ENCODE results near the gene GSAP. TPM values are rescaled to one million over a fixed set of nuclear protein-coding genes. Genes with fewer than 3 reads are reported as not detected.
A peak's percentile ranks its signal among the peaks of the same experiment; 100 is the strongest.

The GSAP gene
- total RNA-seq, 2 donors from 2014 or later, result 22.0 to 28.9 TPM

- DNase-seq (no peak), ATAC-seq (no peak)
- Mint-ChIP-seq H3K4me1 (peaks cover 13% of the 10 kb centered on the region), H3K4me3 (peak overlapping the region; percentile 69), H3K36me3 (ENCODE audit: low read depth) (no peaks in the 10 kb centered on the region), H3K27me3 (no peaks in the 10 kb centered on the region), H3K27ac (no peak overlapping the region)
- H3K9me3 ChIP-seq (ENCODE audit: control insufficient read depth, low read length, poor library complexity, severe bottlenecking), result no peaks in the 10 kb centered on the region
Observed at GRCh38 chr7:77413861-77414424, 2.2 kb downstream of the GSAP start.

DNA sequence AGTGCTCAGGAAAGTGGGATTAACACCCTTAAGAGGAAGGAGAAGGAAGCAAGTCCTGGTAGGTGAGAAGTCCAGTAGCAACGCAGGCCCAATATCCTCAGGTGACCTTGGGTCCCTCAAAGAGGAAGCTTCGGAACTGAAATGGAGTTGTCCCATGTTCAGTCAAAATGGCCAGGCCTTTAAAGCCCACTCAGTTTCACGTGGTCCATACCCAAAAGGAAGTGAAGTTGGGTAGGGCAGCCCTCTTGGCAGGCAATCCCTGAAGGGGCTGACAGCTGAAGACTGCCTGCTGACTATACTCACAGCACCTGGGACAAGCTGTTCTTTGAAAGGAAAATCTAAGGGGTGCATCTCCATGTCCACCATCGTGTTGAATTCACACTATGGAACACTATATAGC is 3.0 kb downstream of the GSAP start:
- ATAC-seq, result no peak
- no peaks in the 10 kb centered on the region for H3K27me3 Mint-ChIP-seq
- peaks cover 9% of the 10 kb centered on the region for H3K4me1 Mint-ChIP-seq

DNA sequence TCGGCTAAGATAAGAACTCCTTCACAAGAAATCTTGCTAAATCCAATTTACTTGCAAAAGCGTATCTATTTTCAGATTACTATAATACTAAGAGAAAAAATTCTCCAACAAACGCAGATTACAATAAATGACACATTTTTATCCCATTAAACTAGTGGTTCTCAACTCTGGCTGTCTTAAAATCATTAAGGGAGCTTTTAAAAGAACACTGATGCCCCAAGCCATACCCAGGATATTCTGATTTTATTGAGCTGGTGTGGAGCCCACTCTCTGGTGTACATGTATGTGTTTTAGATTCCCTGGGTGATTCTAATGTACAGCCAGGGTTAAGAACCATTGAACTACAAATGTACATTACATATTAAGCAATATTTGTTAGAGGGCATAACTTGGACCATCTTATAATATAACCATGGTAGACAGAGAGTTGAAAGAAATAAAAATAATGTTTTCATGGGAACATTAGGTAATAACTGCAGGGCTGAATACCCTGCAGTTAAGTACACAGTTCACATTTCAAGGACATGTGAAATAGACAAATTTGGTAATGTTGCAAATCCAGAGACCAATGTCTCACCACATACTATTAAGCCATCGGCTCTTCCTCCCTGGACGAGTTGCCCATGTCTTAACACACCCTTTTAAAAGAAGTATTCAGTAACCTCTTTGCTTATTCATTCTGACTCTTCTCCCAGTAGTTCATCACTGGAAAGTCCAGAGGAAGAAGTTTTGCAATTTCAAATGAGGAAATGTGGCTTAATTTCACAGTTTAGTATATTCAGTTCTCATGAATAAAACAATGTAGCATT is 6.2 kb downstream of the GSAP start:
- DNase-seq (no peak), ATAC-seq (no peak)
- no peaks in the 10 kb centered on the region for H3K27me3 Mint-ChIP-seq
- peak overlapping the region; percentile 16 for H3K27ac Mint-ChIP-seq
- H3K36me3 Mint-ChIP-seq (ENCODE audit: low read depth), result no peaks in the 10 kb centered on the region
- no peak overlapping the region for H3K4me3 Mint-ChIP-seq
- peaks cover 4% of the 10 kb centered on the region for H3K4me1 Mint-ChIP-seq
- H3K9me3 ChIP-seq (ENCODE audit: control insufficient read depth, low read length, poor library complexity, severe bottlenecking), result no peaks in the 10 kb centered on the region

More for the DNA sequence above, 3.0 kb downstream of the GSAP start:
- no peak for DNase-seq
- no peaks in the 10 kb centered on the region for H3K36me3 Mint-ChIP-seq (ENCODE audit: low read depth)
- no peak overlapping the region for H3K4me3 Mint-ChIP-seq
- no peak overlapping the region for H3K27ac Mint-ChIP-seq
- no peaks in the 10 kb centered on the region for H3K9me3 ChIP-seq (ENCODE audit: control insufficient read depth, low read length, poor library complexity, severe bottlenecking)

DNA sequence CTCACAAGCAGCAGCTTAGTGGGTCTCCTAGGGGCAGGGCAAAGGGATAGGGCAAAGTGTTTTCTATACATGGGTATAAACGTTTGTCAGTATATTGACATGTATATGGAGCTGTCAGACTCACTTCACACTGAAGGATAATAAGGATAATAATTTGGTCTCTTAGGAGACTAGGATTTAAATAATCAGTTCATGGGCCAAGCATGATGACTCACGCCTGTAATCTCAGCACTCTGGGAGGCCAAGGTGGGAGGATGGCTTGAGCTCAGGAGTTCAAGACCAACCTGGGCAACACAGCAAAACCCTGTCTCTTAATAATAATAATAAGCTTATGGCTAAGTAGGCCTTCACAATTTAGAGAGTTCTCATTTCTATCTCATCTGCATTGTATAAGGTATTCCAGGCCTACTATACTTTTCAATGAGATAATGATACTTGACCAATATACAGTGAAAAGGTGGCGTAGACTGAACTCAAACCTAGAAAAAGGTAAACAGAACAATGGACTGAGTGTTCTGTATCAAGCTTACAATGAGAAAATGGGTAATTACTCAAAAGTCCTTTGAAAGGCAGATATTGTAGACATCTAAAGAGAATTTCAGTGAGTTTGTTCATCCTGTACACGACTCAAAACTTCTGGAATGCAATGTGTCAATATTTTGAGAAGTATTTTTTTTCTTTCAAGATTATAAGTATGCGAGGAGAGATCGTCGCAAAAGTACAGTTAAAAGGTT is 7.0 kb downstream of the GSAP start:
- H3K9me3 ChIP-seq (ENCODE audit: control insufficient read depth, low read length, poor library complexity, severe bottlenecking), result no peaks in the 10 kb centered on the region
- Mint-ChIP-seq H3K4me1 (peaks cover 2% of the 10 kb centered on the region), H3K36me3 (ENCODE audit: low read depth) (no peaks in the 10 kb centered on the region), H3K27me3 (no peaks in the 10 kb centered on the region), H3K4me3 (no peak overlapping the region), H3K27ac (peak overlapping the region; percentile 16)
- DNase-seq (no peak), ATAC-seq (no peak)

- H3K27ac Mint-ChIP-seq, result no peak overlapping the region
Observed at GRCh38 chr7:77407906-77408305, 8.2 kb downstream of the GSAP start.

DNA sequence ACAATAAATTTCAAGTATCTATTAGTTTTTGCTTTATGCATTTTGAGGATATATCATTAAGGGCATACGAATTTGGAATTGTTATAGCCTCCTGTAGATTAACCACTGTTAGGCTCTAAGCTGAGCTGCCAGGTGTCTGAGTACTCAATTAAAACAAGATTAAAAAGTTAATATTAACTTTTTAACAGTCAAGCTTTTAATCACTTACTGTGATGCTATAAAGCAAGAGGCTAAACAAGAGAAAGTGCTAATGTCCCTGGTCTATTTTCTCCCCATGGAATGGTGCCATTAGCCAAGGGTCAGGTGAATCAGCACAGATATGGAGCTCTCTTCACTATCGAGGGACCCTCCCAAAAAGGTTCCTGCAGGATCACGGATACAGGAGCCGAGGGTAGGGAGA is 9.7 kb downstream of the GSAP start:
- Mint-ChIP-seq H3K27me3 (no peaks in the 10 kb centered on the region), H3K4me1 (peaks cover 2% of the 10 kb centered on the region), H3K27ac (no peak overlapping the region), H3K4me3 (no peak overlapping the region), H3K36me3 (ENCODE audit: low read depth) (no peaks in the 10 kb centered on the region)
- no peaks in the 10 kb centered on the region for H3K9me3 ChIP-seq (ENCODE audit: control insufficient read depth, low read length, poor library complexity, severe bottlenecking)
- ATAC-seq (no peak), DNase-seq (no peak)

More at GRCh38 chr7:77407906-77408305, 8.2 kb downstream of the GSAP start:
- Mint-ChIP-seq H3K4me1 (peaks cover 2% of the 10 kb centered on the region), H3K36me3 (ENCODE audit: low read depth) (no peaks in the 10 kb centered on the region), H3K27me3 (no peaks in the 10 kb centered on the region), H3K4me3 (no peak overlapping the region)
- ATAC-seq, result no peak
- no peak for DNase-seq
- H3K9me3 ChIP-seq (ENCODE audit: control insufficient read depth, low read length, poor library complexity, severe bottlenecking), result no peaks in the 10 kb centered on the region

DNA sequence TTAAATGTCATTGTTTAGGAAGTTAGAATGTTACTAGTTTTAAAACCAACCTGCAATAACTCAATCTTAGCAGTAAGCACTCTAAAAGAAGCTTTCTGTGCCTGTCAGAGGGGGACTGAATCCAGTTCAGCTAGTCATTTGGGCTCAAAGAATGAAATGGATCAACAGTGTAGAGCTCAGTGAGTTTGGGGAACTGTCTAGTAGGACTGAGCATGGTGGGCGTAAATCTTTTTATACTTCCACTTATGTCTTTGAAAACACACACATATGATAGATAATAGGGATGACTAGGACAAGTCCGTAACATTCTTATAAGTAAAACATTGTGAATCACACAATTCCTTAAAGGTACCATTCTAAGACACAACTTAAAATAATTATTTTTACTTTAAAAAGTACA is 11.5 kb downstream of the GSAP start:
- H3K9me3 ChIP-seq (ENCODE audit: control insufficient read depth, low read length, poor library complexity, severe bottlenecking), result no peaks in the 10 kb centered on the region
- ATAC-seq, result no peak
- Mint-ChIP-seq H3K27me3 (no peaks in the 10 kb centered on the region), H3K36me3 (ENCODE audit: low read depth) (peaks cover 6% of the 10 kb centered on the region), H3K4me1 (peaks cover 5% of the 10 kb centered on the region), H3K27ac (no peak overlapping the region), H3K4me3 (no peak overlapping the region)
- no peak for DNase-seq

DNA sequence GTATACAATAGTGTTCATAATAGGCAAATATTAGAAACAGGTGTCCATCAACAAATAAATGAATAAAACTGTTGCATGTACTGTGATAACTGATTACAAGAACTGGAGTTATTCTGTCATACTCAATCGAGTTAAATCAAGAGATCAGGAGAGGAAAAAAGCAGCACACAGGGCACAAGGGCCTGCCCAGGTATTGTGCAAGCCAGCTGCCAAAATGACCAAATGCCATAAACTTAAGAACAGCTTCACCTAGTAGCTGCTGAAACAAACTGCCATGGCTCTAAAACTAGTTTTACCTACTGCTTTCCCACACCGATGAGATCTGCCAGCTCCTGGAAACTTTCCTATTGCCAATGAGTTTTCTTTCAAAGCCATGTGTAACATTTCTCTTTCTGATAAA is 12.2 kb downstream of the GSAP start:
- no peaks in the 10 kb centered on the region for H3K27me3 Mint-ChIP-seq
- DNase-seq (no peak), ATAC-seq (no peak)
- no peaks in the 10 kb centered on the region for H3K9me3 ChIP-seq (ENCODE audit: control insufficient read depth, low read length, poor library complexity, severe bottlenecking)
- H3K4me3 Mint-ChIP-seq, result no peak overlapping the region
- H3K27ac Mint-ChIP-seq, result no peak overlapping the region
- H3K4me1 Mint-ChIP-seq, result peaks cover 8% of the 10 kb centered on the region
- peaks cover 6% of the 10 kb centered on the region for H3K36me3 Mint-ChIP-seq (ENCODE audit: low read depth)

DNA sequence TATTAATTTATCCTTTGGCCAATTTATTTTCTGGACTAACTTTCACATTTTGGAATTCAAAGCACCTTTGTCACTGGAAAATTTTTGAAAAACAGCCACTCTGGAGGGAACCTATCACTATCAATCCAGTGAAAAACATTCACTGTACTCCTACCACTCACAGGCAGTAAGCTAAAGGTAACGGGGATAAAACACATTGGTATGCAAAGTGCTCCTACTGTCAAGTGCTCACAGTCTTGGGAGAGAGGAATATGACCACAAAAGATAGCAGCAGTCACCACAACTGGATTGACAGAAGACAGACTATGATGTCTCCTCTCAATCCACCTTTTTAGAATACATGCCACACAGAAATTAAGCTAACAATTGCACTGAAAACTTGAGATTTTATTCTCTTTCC is 13.3 kb downstream of the GSAP start:
- Mint-ChIP-seq H3K4me3 (no peak overlapping the region), H3K4me1 (peaks cover 8% of the 10 kb centered on the region), H3K27ac (no peak overlapping the region), H3K36me3 (ENCODE audit: low read depth) (peaks cover 6% of the 10 kb centered on the region), H3K27me3 (no peaks in the 10 kb centered on the region)
- ATAC-seq (no peak), DNase-seq (no peak)
- no peaks in the 10 kb centered on the region for H3K9me3 ChIP-seq (ENCODE audit: control insufficient read depth, low read length, poor library complexity, severe bottlenecking)

GRCh38 chr7:77401002-77401401 is 15.1 kb downstream of the GSAP start:
- ATAC-seq, result no peak
- H3K9me3 ChIP-seq (ENCODE audit: control insufficient read depth, low read length, poor library complexity, severe bottlenecking), result no peaks in the 10 kb centered on the region
- Mint-ChIP-seq H3K27ac (no peak overlapping the region), H3K36me3 (ENCODE audit: low read depth) (peaks cover 6% of the 10 kb centered on the region), H3K27me3 (no peaks in the 10 kb centered on the region), H3K4me1 (peaks cover 8% of the 10 kb centered on the region), H3K4me3 (no peak overlapping the region)
- DNase-seq, result no peak

DNA sequence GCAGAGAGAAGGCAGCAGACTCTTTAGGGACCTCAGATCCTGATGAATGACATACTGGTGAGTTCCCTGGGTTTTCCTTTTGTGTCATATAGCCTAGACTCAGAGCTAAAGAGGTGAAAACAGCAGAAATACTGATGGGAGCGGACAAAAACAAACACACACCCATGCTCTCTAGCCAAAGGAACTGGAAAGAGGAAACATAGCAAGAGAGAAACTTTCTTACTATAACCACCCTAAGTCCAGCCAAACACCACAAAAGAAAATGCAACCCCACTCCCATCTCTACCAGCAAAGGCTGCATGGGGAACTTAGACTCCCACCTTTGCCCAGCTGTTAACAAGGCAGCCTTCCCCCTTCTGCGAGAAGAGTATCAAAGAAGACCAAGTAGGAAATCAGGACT is 16.3 kb downstream of the GSAP start:
- DNase-seq (no peak), ATAC-seq (no peak)
- peaks cover 8% of the 10 kb centered on the region for H3K36me3 Mint-ChIP-seq (ENCODE audit: low read depth)
- H3K4me3 Mint-ChIP-seq, result no peak overlapping the region
- H3K9me3 ChIP-seq (ENCODE audit: control insufficient read depth, low read length, poor library complexity, severe bottlenecking), result no peaks in the 10 kb centered on the region
- no peaks in the 10 kb centered on the region for H3K27me3 Mint-ChIP-seq
- H3K4me1 Mint-ChIP-seq, result peaks cover 8% of the 10 kb centered on the region
- H3K27ac Mint-ChIP-seq, result no peak overlapping the region

- H3K9me3 ChIP-seq (ENCODE audit: control insufficient read depth, low read length, poor library complexity, severe bottlenecking), result no peaks in the 10 kb centered on the region
- DNase-seq, result no peak
- Mint-ChIP-seq H3K27ac (no peak overlapping the region), H3K4me1 (peaks cover 24% of the 10 kb centered on the region), H3K4me3 (no peak overlapping the region), H3K36me3 (ENCODE audit: low read depth) (peaks cover 17% of the 10 kb centered on the region), H3K27me3 (no peaks in the 10 kb centered on the region)
- ATAC-seq, result no peak
Observed at GRCh38 chr7:77396894-77397547, 19.1 kb downstream of the GSAP start.

DNA sequence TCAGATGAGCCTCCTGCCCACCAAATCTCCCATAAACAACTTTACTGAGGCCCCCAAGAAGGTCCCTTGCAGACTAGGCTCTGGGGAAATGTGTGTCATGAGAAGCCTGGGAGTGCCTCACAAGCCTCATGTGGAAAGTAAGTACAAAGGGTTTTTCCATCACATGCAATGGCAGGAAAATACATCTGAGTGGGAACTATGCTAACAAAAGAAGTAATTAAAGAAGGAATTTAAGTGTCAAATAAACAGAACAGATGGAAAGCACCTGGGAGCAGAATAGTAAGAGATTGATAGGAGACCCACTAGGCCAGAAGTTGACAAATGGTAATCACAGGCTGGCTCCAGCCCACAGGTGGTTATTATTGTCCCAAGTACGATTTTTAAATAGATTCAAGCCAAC is 20.5 kb downstream of the GSAP start:
- H3K27me3 Mint-ChIP-seq, result no peaks in the 10 kb centered on the region
- no peak overlapping the region for H3K4me3 Mint-ChIP-seq
- ATAC-seq, result no peak
- H3K9me3 ChIP-seq (ENCODE audit: control insufficient read depth, low read length, poor library complexity, severe bottlenecking), result no peaks in the 10 kb centered on the region
- H3K36me3 Mint-ChIP-seq (ENCODE audit: low read depth), result peaks cover 17% of the 10 kb centered on the region
- DNase-seq, result no peak
- H3K27ac Mint-ChIP-seq, result no peak overlapping the region
- H3K4me1 Mint-ChIP-seq, result peaks cover 23% of the 10 kb centered on the region
